ENCODE results near the gene B3GALT5. TPM values are rescaled to one million over a fixed set of nuclear protein-coding genes. Genes with fewer than 3 reads are reported as not detected.

B3GALT5 gene
- total RNA-seq, 2 donors from 2014 or later: 114 to 205 TPM

- TF ChIP-seq, protein P1, sequence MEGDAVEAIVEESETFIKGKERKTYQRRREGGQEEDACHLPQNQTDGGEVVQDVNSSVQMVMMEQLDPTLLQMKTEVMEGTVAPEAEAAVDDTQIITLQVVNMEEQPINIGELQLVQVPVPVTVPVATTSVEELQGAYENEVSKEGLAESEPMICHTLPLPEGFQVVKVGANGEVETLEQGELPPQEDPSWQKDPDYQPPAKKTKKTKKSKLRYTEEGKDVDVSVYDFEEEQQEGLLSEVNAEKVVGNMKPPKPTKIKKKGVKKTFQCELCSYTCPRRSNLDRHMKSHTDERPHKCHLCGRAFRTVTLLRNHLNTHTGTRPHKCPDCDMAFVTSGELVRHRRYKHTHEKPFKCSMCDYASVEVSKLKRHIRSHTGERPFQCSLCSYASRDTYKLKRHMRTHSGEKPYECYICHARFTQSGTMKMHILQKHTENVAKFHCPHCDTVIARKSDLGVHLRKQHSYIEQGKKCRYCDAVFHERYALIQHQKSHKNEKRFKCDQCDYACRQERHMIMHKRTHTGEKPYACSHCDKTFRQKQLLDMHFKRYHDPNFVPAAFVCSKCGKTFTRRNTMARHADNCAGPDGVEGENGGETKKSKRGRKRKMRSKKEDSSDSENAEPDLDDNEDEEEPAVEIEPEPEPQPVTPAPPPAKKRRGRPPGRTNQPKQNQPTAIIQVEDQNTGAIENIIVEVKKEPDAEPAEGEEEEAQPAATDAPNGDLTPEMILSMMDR (IDR thresholded peaks at IDR 0.05): no peak
- no peaks in the 10 kb centered on the region for H3K4me1 ChIP-seq
- no peak overlapping the region for H3K4me3 ChIP-seq
- H3K27ac ChIP-seq: no peak overlapping the region
- no peaks in the 10 kb centered on the region for H3K9me3 ChIP-seq
- no peak overlapping the region for H3K9ac ChIP-seq (ENCODE audit: low read depth in 2 of 2, low read length in 2 of 2)
- no peak for DNase-seq
- H3K36me3 ChIP-seq: no peaks in the 10 kb centered on the region
- intact Hi-C loops (cut with DNase I): no loop called here
- no peaks in the 10 kb centered on the region for H3K27me3 ChIP-seq
Observed at GRCh38 chr21:39599191-39599970, 13.4 kb upstream of the B3GALT5 start.

- H3K4me1 ChIP-seq: no peaks in the 10 kb centered on the region
- H3K27me3 ChIP-seq: no peaks in the 10 kb centered on the region
- TF ChIP-seq, protein P1 (IDR thresholded peaks at IDR 0.05): no peak
- no peak overlapping the region for H3K27ac ChIP-seq
- no peak for DNase-seq
- H3K9me3 ChIP-seq: no peaks in the 10 kb centered on the region
- intact Hi-C loops (cut with DNase I): no loop called here
- H3K36me3 ChIP-seq: no peaks in the 10 kb centered on the region
- H3K9ac ChIP-seq (ENCODE audit: low read depth in 2 of 2, low read length in 2 of 2): no peak overlapping the region
- no peak overlapping the region for H3K4me3 ChIP-seq
Observed at GRCh38 chr21:39601187-39601928, 11.4 kb upstream of the B3GALT5 start.

GRCh38 chr21:39602076-39602689 lies 10.6 kb upstream of the B3GALT5 start:
- Histone ChIP-seq H3K9me3 (no peaks in the 10 kb centered on the region), H3K4me3 (no peak overlapping the region), H3K36me3 (no peaks in the 10 kb centered on the region), H3K4me1 (no peaks in the 10 kb centered on the region), H3K27ac (no peak overlapping the region), H3K9ac (ENCODE audit: low read depth in 2 of 2, low read length in 2 of 2) (no peak overlapping the region), H3K27me3 (no peaks in the 10 kb centered on the region)
- intact Hi-C loops (cut with DNase I): no loop called here
- TF ChIP-seq, protein P1 (IDR thresholded peaks at IDR 0.05): no peak
- DNase-seq: no peak

DNA sequence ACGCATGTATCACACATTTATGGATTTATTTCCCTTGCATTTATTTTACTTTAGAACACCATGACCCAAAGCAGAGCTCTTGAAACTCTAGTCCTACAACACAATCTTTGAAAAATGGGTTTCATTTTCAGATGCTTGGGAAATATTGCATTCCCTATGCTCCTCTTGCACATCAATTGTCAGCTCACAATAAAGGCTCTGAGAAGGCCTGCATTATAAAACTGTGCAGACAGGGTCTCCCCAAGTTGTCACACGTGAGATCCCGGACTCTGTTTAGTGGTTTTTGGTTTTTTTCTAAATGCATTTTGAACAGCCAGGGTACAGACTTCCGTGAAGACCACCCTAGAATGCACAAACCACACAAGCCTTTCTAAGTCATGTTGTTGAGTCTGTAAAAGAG lies 9.9 kb upstream of the B3GALT5 start:
- Histone ChIP-seq H3K27ac (no peak overlapping the region), H3K9ac (ENCODE audit: low read depth in 2 of 2, low read length in 2 of 2) (no peak overlapping the region), H3K4me1 (no peaks in the 10 kb centered on the region), H3K27me3 (no peaks in the 10 kb centered on the region), H3K9me3 (no peaks in the 10 kb centered on the region), H3K4me3 (no peak overlapping the region), H3K36me3 (no peaks in the 10 kb centered on the region)
- intact Hi-C loops (cut with DNase I): no loop called here
- TF ChIP-seq, protein P1 (IDR thresholded peaks at IDR 0.05): no peak
- DNase-seq: no peak

GRCh38 chr21:39604951-39605350 lies 7.8 kb upstream of the B3GALT5 start:
- peak; percentile 12 for DNase-seq
- Histone ChIP-seq H3K4me3 (no peak overlapping the region), H3K27me3 (no peaks in the 10 kb centered on the region), H3K36me3 (no peaks in the 10 kb centered on the region), H3K9me3 (no peaks in the 10 kb centered on the region), H3K9ac (ENCODE audit: low read depth in 2 of 2, low read length in 2 of 2) (no peak overlapping the region), H3K27ac (no peak overlapping the region), H3K4me1 (no peaks in the 10 kb centered on the region)
- intact Hi-C loops (cut with DNase I): no loop called here
- TF ChIP-seq, protein P1 (IDR thresholded peaks at IDR 0.05): no peak
